Keratinocyte (primary cell): Measurements from ENCODE around the gene AMACR.

Source experiments
- EZH2 ChIP-seq: IDR thresholded peaks from one replicate; pipeline ENCODE4 v1.6.1; 2012; ENCODE audit warnings: inconsistent platforms, mild to moderate bottlenecking, low read length, moderate library complexity
- TF ChIP-seq, protein P1 (sequence below), 3 experiments: IDR thresholded peaks in 1 of 3; conservative IDR thresholded peaks in 1 of 3; optimal IDR thresholded peaks in 1 of 3; 2 replicates in 2 of 3; 3 replicates in 1 of 3; pipeline versions ENCODE3 to v1.5.1; 2011; ENCODE audit warnings: low read length in 3 of 3, mild to moderate bottlenecking in 3 of 3, moderate library complexity in 2 of 3, control low read depth in 1 of 3, inconsistent platforms in 1 of 3; ENCODE audit not compliant: insufficient read depth in 2 of 3; ENCODE audit errors: extremely low read depth in 1 of 3

DNA sequence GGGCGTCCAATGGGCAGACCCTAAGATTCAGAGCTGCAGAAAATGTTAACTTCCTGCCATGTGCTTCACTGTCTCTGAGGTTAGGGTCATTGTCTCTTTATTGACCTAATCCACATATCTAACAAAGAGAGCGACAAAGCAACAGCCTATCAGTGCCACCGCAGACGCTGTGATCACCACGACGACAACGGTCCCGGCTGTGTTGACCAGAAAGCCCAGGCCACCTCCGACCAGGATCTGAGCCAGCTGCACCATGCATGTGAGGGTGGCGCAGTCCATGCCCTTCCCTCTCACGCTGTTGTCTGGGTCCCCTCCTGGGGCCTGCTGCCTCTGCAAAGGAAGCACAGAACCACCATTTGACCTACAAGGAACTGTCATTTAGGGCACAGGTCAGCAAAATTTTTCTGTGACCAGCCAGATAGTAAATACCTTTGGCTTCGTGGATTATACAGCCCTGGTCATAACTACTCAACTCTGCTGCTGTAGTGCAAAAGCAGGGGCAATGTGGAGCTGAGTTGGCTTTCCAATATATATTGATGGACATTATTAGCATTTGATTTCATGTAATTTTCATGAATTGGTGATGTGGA, 63.2 kb downstream of the AMACR start:
- TF ChIP-seq EZH2: no peak
- TF ChIP-seq, protein P1, sequence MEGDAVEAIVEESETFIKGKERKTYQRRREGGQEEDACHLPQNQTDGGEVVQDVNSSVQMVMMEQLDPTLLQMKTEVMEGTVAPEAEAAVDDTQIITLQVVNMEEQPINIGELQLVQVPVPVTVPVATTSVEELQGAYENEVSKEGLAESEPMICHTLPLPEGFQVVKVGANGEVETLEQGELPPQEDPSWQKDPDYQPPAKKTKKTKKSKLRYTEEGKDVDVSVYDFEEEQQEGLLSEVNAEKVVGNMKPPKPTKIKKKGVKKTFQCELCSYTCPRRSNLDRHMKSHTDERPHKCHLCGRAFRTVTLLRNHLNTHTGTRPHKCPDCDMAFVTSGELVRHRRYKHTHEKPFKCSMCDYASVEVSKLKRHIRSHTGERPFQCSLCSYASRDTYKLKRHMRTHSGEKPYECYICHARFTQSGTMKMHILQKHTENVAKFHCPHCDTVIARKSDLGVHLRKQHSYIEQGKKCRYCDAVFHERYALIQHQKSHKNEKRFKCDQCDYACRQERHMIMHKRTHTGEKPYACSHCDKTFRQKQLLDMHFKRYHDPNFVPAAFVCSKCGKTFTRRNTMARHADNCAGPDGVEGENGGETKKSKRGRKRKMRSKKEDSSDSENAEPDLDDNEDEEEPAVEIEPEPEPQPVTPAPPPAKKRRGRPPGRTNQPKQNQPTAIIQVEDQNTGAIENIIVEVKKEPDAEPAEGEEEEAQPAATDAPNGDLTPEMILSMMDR (optimal IDR thresholded peaks at IDR 0.05 in 1 of 3, IDR thresholded peaks at IDR 0.05 in 1 of 3, conservative IDR thresholded peaks at IDR 0.05 in 1 of 3; ENCODE audit: extremely low read depth in 1 of 3, insufficient read depth in 2 of 3, low read length in 3 of 3): no peak
